ENCODE results near the gene NEUROD1.

NEUROD1 gene

GRCh38 chr2:181697571-181697970, 17.3 kb upstream of the NEUROD1 start:
- no peak overlapping the region for H3K4me3 ChIP-seq (ENCODE audit: low read length)
- DNase-seq (ENCODE audit: low read depth): no peak
- no peak for TF ChIP-seq CTCF (conservative IDR thresholded peaks at IDR 0.05; ENCODE audit: low read length)

- TF ChIP-seq CTCF (conservative IDR thresholded peaks at IDR 0.05; ENCODE audit: low read length): no peak
- DNase-seq (ENCODE audit: low read depth): no peak
- H3K4me3 ChIP-seq (ENCODE audit: low read length): no peak overlapping the region
These were observed 16.8 kb upstream of the NEUROD1 start for GRCh38 chr2:181697126-181697525.

GRCh38 chr2:181694271-181694670, 14.0 kb upstream of the NEUROD1 start:
- DNase-seq (ENCODE audit: low read depth): no peak

GRCh38 chr2:181690860-181691259, 10.5 kb upstream of the NEUROD1 start:
- TF ChIP-seq CTCF (conservative IDR thresholded peaks at IDR 0.05; ENCODE audit: low read length): no peak
- no peak for DNase-seq (ENCODE audit: low read depth)
- H3K4me3 ChIP-seq (ENCODE audit: low read length): no peak overlapping the region

More at GRCh38 chr2:181694271-181694670, 14.0 kb upstream of the NEUROD1 start:
- no peak overlapping the region for H3K4me3 ChIP-seq (ENCODE audit: low read length)
- TF ChIP-seq CTCF (conservative IDR thresholded peaks at IDR 0.05; ENCODE audit: low read length): no peak

- no peak for DNase-seq (ENCODE audit: low read depth)
- TF ChIP-seq CTCF (conservative IDR thresholded peaks at IDR 0.05; ENCODE audit: low read length): no peak
These were observed 6.4 kb upstream of the NEUROD1 start for GRCh38 chr2:181686576-181687185.

GRCh38 chr2:181685150-181685688, 4.9 kb upstream of the NEUROD1 start:
- DNase-seq (ENCODE audit: low read depth): peak; percentile 2
- TF ChIP-seq CTCF (conservative IDR thresholded peaks at IDR 0.05; ENCODE audit: low read length): no peak
- no peak overlapping the region for H3K4me3 ChIP-seq (ENCODE audit: low read length)

More at GRCh38 chr2:181686576-181687185, 6.4 kb upstream of the NEUROD1 start:
- no peak overlapping the region for H3K4me3 ChIP-seq (ENCODE audit: low read length)

GRCh38 chr2:181684454-181685149, 4.3 kb upstream of the NEUROD1 start:
- H3K4me3 ChIP-seq (ENCODE audit: low read length): no peak overlapping the region
- TF ChIP-seq CTCF (conservative IDR thresholded peaks at IDR 0.05; ENCODE audit: low read length): no peak
- no peak for DNase-seq (ENCODE audit: low read depth)

All from AG10803 (cell line).